ENCODE measurements around the gene CELF5.

GRCh38 chr19:3325451-3325850 is 101.0 kb downstream of the CELF5 start:
- TF ChIP-seq, protein P1, sequence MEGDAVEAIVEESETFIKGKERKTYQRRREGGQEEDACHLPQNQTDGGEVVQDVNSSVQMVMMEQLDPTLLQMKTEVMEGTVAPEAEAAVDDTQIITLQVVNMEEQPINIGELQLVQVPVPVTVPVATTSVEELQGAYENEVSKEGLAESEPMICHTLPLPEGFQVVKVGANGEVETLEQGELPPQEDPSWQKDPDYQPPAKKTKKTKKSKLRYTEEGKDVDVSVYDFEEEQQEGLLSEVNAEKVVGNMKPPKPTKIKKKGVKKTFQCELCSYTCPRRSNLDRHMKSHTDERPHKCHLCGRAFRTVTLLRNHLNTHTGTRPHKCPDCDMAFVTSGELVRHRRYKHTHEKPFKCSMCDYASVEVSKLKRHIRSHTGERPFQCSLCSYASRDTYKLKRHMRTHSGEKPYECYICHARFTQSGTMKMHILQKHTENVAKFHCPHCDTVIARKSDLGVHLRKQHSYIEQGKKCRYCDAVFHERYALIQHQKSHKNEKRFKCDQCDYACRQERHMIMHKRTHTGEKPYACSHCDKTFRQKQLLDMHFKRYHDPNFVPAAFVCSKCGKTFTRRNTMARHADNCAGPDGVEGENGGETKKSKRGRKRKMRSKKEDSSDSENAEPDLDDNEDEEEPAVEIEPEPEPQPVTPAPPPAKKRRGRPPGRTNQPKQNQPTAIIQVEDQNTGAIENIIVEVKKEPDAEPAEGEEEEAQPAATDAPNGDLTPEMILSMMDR (IDR thresholded peaks at IDR 0.05): no peak
- TF ChIP-seq POLR2A (IDR thresholded peaks at IDR 0.05): no peak
